Activated CD4-positive, alpha-beta T cell treated with anti-CD3 and anti-CD28 coated beads, Interleukin-2, amount 50 U/mL, for 1 hour (primary cell): ENCODE data around the gene RTP2.

ENCODE experiments used
- DNase-seq: peaks from one replicate; pipeline ENCODE4 v3.0.0-alpha.2; 2020

RTP2 gene

DNA sequence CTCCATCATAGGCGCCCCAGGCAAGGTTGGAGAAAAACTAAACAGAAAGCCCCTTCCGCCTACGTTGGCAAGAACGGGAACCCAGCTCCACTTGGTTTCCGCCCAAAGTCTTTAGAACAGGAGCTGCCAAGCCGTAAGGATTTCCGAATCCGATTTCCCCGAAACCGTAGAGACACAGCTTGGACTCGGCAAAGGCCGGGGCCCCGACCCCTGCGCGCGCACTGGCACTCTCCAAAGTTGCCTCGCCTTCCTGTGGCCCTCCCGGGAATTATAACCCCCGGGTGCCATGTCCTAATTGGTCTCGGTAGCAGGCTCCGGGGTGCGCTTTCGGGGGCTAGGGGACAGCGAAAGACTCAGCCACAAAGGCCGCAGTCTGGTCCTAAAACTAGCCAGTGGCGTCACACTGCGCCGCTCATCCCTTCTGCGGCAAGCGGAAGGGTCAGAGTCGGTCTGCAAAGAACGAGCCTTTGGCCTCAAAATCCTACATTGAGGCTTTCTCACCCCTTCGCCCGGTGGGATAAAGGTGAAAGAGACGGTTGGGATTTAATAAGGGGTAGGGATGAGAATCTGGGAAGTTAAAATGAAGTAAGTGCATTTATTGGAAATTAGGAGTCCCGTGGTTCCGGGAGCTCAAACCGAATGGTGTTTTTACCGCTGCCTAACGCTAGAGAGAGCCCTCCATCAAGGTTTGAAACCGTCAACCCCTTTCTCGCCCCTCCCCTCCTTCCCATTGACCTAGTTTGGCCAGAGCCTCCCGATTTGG is 36.2 kb upstream of the RTP2 start:
- DNase-seq, result peak; percentile 56

DNA sequence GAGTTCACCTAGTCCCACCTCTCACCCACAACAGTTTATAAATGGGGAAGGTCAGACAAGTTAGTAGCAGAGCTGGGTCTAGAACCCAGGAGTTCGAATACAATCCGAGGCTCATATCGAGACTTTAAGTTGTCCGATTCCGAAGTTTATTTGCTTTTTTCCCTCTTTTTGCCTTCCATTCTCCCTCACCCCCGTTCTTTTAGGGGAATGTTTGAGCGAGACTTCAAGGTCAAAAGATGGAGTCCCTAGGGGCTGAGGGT is 35.6 kb upstream of the RTP2 start:
- DNase-seq, result no peak

DNA sequence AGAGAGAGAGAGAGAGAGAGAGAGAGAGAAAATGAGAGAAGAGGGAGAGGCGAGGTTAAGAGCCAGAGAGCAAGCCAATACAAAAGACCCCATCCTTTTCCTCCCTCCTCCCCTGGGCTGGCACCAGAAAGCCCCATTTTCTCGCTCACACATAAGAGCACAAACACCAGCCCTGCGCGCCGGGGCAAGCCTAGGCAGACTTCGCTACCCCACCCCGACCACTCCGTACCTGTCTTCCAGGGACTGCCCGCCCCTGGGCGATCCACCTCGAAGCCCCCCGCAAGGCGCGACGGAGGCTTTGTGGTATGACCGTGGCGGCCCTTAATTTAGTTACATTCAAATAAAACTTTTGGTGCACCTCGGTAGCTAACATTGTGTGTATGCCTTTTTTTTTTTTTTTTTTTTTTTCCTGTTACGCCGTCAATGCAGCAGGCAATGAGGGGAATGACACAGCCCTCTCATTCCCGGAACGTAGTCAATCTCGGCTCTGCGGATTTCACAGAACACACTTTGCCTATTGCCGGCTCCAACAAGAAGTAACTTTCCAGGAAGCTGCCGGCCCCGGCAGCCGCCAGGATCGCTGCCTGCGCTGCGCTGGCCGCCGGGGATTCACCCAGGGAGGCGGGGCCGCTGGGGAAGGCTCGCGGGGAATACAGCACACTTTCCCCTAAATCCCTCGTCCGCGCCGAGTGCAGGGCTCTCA is 35.2 kb upstream of the RTP2 start:
- DNase-seq, result no peak

DNA sequence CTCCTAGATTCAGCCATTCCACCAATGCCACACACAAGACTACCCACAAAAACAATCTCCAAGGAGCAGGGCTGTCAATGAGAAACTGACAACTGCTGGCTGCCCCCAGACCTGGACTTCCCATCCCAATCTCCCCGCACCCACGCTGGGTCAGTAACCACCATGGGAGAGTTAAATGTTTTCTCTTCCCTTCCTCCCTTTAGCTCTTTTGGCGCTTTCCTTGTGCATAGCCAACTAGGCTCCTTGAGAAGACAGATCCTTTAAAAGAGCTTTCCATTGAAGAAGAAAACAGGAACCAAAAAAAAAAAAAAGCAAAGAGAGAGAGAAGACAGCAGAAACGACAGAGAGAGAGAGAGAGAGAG is 34.6 kb upstream of the RTP2 start:
- DNase-seq, result no peak

DNA sequence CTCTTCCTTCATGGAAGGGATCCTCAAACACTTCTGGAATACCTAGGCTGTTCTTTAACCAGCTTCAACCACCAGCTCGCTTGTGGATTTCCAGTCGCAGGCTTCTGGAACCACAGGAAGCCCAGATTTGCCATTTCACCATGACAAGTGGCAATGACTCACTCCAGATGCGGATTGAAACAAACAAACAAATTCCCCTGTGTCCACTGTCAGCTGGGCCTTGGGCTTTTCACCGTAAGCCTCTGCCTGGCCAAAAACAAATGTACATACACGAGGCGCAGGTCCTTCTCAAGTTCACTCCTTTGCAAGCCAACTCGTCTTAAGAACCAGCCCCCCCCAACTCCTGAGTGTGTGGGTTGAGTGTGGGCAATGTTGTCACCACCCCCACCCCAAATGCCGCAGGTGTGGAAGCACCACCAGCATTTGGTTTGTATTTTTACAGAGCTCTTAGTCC is 34.1 kb upstream of the RTP2 start:
- DNase-seq, result no peak

DNA sequence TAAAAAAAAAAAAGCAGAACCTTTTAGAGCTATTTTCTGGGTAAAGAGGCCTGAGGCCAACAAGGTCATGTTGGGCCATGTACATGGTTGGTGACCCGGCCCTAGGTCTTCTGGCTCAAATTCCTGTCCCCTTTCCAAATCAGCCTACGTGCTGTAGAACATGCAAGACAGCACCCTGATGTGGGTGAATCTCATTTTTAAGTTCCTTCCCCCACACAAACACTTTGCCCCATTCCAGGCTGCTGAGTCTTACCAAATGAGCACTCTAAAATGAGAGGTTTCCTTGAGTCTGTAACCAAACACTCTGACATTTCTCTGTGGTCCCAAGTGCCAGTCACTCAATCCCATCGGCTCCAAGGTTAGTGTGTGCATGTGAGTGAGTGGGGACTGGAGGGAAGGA is 33.5 kb upstream of the RTP2 start:
- no peak for DNase-seq

DNA sequence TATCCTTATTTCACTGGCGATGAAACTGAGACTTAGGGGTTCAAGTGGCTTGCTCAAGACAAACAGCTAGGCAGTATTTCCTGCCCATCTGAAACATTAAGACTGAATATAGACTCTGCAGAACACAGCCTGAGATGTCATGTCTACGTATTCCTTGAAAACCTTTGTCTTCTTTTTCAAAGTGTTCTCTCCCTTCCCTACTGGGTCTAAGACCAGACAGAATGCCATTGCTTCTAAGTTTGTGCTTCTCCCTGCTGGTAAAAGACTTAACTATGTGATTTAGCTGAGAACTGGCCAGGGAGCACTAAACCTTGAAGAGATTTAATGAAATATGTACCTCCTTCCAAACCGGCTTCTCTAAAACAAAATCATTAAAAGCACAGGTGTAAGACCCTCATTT is 33.0 kb upstream of the RTP2 start:
- DNase-seq, result no peak

DNA sequence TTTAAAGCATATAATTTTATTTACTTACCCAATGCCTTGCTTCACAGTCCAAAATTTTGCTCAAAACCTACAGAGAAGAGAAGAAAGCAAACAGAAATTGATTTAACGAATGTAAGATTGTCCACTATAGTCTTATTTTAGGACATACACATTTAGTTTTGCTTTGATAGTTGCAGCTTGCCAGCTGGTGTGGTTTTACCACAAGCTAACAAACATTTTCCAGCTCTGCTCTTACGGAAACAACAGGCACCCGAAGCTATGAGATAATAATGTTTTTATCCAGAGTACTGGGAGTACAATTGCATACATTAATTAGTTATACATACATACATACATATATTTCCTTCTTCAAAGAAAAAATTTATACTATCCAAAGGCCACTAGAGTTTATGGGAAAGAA is 32.5 kb upstream of the RTP2 start:
- no peak for DNase-seq

DNA sequence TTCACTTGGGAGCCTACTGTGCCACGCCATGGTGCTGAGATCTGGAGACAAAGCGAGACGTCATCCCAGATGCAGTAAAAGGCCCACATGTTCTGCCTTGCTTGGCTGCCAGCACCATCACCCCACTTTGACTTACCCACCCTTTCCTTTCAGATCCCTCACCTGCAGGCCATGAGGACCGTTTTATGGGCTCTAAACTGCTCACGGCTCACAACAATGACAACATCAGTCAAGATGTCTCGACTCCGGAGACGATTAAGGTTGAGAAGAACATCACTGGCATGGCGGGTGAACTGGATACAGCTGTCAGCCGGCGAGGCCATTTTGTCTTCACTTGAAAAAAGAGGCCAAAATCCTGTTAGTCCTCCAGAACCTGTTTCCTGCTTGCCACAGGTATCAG is 31.0 kb upstream of the RTP2 start:
- no peak for DNase-seq

DNA sequence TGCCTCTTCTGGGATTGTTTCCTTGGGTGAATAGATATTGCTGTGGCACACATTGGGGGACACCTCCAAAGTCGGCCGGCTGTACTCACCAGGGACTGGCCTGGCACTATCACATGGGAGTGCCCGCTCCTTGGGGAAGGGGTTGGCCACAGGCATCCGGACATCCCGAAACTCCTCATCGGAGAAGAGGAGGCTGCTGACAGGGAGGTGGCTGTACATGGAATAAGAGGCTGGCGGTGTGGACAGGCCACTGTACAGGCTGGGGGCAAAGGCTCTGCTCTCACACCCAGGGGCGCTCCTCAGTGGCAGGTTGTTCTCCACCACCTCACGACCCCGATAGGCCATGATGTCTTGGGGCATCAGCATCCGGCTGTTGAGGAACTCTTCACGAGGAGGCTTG is 27.2 kb upstream of the RTP2 start:
- no peak for DNase-seq

DNA sequence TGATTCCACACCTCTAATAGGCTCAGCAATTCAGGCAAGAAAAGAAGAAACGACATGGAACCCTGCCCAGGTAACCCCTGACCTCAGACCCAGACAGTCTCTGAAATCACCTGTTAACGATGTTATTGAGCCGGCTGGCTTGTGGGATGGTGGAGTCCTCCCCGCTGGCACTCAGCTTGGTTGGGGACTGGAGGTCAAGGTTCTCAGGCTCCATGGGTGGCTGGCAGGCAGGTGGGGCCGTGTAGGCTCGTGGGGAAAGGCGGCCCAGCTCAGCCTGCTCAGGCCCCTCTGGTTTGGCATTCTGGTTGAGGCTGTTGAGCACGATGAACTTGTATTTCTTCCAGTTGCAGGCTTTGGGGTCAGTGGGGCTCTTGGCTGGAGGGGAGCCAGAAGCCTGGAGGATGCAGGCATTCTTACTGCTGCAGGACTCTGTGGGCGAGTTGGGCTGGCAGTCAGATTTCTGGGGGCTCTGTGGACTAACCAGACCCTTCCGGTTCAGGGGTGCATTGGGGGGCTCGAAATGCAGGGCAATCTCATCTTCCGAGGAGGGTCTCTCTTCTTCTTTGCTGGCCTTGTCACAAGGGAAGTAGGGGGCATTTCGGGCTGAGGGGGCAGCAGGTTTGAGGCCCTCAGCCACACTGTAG is 26.7 kb upstream of the RTP2 start:
- DNase-seq, result no peak

DNA sequence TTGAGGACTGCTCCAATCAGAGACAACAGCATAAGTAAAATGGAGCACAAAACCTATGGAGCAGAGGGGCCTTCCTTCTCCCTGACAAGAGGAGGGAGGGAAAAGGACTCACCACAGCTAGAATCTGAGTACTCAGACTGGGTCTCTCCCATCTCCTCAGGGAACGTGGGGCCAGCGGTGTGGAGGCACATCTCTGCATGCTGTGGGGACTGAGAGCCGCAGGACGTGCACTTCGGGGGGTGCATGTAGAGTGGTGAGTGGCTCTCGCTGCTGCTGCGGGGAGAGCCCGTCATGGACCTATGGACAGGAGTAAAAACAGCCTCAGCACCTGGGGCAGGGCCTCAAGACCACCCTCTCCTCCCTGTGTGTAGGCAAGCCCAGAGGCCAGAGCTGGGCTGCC is 25.9 kb upstream of the RTP2 start:
- DNase-seq, result no peak

DNA sequence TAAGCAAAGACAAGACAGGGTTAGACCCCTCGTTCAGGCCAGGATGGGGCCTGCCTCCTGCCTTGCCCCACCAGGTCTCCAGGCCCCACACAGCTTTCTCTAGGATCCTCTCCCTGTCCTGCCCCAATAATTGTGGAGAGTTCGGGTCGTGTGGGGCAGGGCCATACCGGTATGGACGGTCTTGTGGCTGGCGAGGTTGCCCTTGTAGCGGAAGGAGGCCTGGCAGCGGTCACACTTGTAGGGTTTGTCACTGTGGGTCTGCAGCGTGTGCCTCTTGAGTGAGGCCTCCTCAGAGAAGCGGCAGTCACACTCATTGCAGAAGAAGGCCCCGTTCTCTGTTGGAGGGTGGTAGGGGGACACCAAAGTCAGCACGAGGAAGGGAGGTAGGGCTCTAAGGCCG is 24.2 kb upstream of the RTP2 start:
- DNase-seq, result no peak

DNA sequence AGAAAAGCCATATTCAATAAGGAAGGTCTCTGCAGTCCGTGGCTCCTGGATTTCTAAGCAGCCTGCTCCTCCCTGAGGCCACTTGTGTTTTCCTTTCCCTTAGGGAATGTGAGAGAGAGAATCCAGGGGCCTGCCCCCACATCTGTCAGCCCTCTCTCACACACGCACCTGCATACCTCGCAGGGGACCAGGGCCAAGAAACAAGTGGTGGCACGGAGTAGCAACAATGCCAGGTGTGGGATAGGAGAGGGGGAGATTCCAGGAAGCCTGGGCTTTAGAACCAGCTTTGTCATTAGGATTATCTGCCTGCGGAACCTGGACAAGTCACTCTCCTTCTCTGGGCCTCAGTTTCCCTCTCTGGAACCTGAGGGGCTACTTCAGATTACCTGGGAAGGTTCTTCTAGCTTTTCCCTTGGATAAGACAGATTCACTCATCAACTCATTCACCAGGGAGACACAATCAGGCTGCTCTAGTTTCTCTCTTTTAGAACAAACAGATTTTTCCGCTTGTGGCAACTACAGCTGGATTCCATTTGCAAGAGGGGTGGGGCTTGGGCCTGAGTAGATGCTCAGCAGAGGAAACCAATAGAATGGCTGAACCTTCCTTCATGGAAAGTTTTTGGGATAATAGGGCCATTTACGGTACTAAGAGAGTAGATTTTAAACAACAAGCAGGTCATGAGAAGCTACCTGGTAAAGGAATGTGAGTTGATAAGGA is 23.5 kb upstream of the RTP2 start:
- no peak for DNase-seq

DNA sequence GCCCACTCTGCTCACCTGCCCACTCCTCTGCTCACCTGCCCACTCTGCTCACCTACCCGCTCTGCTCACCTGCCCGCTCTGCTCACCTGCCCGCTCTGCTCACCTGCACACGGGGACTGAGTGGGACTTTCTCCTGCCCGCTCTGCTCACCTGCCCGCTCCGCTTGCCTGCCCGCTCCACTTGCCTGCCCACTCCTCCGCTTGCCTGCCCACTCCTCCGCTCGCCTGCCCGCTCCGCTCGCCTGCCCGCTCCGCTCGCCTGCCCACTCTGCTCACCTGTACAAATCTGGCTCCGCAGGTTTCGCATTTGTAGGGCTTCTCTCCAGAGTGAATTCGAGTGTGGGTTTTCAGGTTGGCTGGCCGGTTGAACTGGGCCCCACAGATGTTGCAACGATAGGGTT is 22.9 kb upstream of the RTP2 start:
- no peak for DNase-seq

DNA sequence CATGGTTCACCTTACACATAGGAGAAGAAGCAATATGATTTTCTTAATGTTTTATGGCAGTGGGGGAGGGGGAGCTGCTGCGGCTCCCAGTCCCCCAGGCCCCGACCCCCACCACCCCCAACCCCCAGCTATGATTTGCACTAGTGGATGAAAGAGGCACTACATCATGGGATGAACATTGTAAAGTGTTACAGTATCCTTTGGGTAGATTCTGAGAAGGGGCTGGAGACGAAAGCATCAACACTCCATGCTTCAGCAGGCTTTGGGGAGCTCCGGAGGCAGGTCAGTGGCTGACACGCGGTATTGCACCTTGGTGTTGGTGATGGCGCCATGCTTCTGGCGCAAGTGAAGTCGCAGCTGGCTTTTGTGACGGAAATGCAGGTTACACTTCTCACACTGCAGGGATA is 19.9 kb upstream of the RTP2 start:
- DNase-seq, result no peak

DNA sequence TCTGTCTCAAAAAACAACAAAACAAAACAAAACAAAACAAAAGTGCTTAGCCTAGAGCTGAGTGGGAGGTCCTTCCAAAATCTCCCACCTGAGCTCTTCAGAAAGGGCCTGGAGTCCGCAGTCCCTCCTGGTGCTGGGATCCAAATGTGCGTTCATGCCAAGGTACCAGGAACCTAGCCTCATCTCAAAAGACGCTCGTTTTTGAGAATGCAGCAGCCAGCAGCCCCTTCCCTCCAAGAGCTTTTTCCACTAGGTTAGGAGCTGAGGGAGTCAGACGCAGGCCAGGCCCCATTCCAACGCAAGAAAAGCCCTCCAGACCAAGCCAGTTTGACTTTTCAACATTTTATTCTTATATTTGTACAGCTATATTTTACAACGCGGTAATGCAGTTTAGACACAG is 18.7 kb upstream of the RTP2 start:
- no peak for DNase-seq

DNA sequence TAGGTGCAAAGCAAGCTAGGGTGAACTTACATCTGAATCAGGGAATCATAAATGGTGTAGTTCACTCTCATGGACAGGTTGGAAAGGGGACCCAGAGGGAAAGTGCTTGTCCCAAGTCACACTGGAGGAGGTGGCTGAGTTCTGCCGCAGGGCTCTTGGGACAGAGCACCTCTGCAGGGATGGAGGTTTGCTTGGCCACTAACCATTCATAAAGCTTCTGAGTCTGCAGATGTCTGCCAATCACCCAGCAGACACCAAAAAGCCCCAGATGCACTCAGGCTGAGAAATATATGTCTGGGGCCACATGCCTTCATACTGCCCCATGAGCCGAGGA is 17.9 kb upstream of the RTP2 start:
- DNase-seq, result no peak

DNA sequence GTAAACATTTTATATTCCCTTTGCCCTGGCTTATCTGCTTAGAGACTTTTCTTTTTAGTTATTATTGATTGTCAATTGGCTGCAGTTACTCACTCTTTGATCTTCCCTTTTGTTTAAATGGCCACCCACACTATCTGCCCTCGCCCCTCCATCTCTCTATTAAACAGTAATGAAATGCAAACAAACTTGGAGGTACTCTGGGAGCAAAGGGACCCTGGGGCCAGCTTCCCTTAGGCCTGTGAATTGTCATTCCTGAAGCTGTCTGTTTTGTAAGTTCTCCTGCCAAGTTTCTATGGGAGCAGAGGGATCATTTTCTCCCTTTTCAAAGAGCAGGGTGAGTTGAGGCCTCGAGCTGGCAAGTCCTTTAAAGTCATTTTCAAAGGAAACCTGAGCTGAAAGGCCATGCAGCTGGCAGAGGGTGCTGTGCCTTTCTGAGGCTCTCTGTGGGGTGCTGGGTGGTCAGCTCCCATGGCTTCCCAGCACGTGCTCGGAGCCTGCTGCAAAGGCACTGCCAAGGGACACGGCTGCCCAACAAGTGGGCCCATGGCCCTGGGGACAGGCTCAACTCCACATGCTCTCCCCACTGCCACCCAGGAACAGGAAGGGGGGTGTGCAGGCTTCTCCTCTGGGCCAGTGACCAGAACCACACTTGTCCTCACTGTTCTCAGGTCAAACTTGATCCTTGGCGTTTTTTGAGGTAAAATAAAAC is 17.4 kb upstream of the RTP2 start:
- no peak for DNase-seq

DNA sequence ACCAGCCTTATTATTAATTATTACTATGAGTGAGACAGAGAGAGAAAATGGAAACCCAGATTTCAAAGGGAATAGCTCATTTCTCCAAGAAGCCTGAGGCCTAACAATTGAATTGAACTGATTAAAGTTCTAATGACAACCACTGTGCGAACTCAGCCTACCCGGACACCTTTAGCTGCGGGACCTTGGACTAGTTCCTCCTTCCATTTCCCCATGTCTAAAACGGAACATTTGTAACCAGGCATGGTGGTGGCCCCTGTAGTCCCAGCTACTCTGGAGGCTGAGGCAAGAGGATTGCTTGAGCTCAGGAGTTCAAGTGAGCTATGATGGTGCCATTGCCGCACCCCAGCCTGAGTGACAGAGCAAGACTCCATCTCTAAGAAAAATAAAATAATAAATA is 16.4 kb upstream of the RTP2 start:
- DNase-seq, result no peak

DNA sequence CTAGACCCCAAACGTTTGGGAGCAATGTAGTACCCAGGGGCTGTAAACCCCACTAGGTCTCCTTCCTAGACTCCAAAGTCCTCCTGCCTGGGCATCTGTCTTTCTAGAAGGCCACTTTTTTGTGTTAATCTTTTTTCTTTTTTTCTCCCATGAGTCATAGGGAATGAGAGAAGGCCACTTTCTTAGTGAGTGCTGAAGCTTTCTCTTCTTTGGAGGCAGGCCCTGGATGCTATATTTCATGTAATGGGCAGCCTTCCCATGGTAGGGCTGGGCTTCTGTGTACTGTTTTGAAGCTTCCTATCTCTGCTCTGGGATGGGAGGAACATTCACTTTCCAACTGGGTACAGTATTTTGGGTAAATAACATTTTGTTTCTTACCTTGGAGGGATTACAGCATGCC is 15.2 kb upstream of the RTP2 start:
- DNase-seq, result no peak

DNA sequence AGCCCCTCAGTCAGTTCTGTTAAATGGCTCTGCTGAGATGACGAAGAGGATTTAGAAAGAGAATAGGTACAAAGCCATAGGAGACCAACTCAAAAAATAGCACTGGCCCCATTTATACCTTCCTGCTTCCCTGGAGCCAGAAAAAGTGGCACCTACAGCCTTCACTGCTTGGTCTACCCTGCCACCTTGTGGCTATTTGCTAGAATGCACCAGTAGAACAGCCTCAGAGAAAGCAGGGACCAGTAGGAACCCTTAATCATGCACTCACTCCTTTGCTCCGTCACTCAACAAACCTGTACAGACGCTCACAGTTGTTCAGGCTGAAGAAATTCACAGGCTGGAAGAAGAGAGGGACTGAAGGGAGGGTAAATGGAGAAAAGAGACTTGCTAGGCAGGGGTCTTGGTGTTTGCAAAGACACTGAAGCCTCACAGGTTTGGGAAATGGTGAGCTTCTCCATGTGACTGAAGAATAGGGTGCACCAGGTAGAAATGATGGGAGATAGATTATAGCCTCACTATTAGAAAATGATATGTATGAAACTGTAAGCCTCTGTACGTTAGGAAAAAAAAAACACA is 12.1 kb upstream of the RTP2 start:
- peak; percentile 65 for DNase-seq

DNA sequence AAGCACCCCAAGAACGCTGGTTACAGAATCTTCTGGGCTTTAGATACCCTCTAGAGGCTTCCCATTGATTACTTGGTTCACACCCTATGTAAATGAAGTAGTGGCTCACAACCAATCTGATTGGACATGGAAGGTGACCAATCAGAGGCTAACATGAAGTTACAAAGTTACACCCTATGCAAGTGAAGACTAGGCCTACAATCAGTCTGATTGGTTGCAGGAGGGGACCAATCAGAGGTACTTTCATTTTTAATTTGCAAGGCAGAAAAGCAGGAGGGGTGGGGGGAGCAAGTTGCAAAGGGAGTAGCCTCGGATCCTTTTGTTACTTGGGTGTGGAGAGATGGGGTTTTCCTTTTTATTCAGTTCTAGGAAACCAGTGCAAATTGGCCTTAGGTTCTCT is 11.1 kb upstream of the RTP2 start:
- no peak for DNase-seq
